GM21576 (cell line): ENCODE measurements around the gene BMP4.
"Not testable (repeated sequence)": the region's sequence is repeated elsewhere in the genome, so short reads cannot be mapped to it uniquely, and the experiment has no call there.

Experiments used
- ATAC-seq: cut with Tn5 transposase; IDR thresholded peaks from one replicate; pipeline ENCODE4 v1.9.1; 2021; ENCODE audit warnings: mild to moderate bottlenecking, moderate library complexity; ENCODE audit not compliant: unreplicated experiment

Gene BMP4

DNA sequence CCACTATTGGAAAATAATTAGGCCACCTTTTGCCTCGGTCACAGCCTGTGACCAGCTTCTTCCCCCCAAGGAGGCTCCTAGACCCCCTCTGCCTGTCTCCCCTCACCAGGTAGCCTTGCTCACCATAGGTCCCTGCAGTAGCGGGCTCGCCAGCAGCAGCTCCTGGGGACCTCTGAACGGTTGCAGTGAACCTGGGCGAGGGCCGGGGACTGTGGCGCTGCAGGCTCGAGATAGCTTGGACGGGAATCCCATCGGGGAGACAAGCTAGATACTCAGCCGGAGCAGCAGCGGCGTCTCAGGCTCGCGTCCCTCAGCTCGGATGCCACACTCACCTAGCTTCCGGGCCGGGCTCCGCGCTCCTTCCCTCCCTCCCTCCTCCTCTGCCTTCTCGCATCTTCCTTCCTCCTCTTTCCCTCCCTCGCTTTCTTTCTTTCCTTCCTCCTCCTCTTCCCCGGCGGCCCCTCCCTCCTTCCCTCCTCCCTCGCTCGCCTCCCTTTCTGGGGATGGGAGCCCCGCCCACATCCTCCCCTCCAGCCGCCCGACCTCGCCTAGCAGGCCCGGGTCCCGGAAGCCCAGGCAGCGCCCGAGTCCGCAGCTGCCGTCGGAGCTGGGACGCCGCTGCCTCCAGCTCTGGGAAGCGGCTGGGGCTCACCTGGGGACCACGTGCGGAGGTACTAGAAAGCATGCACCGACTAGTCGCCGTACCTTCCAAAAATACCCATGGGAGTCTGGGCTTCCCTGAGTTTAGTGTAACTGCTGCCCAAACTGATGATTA lies at the start of gene BMP4:
TSS of gene BMP4 (minus strand) at position 399 of the 775 bp plus-strand sequence. CDS start 4,603 bp downstream, outside the sequence.
- no peak for ATAC-seq

DNA sequence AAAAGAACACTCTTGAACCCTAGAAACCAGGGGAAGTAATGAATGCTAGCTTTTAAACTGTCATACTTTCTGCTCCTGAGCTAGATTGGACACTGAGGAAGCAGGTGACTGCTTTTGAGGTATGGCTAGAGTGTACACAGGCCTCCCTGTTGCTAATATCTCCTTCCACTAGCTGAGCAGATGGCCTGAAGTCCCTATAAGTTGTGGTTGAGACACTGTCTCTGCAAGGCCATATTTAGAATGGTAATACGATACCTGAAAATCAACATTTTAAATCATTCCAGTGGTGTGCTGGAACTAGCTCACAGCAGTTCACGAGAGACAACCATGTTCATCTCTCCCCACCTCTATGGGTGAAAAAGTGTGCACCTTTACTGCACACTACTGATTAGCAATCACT lies 46.4 kb upstream of the BMP4 start:
- ATAC-seq = no peak

DNA sequence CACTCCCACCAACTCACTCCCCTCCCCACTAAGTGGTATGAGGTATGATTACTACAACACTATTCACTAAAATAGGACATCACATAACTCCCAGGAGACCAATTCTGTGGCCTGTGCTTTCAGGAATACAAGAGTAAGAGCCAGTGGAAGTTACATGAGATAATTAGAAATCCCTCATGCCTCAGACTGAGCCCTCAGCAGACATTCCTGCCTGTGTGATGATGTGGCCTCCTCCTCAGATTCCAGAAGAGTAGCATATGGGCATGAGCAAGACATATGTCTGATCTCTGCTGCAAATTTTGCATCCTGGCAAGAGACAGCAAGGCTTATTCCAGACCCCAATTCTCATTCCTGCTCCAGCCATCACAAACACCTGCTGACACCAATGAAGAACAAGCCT lies 46.0 kb upstream of the BMP4 start:
- no peak for ATAC-seq

DNA sequence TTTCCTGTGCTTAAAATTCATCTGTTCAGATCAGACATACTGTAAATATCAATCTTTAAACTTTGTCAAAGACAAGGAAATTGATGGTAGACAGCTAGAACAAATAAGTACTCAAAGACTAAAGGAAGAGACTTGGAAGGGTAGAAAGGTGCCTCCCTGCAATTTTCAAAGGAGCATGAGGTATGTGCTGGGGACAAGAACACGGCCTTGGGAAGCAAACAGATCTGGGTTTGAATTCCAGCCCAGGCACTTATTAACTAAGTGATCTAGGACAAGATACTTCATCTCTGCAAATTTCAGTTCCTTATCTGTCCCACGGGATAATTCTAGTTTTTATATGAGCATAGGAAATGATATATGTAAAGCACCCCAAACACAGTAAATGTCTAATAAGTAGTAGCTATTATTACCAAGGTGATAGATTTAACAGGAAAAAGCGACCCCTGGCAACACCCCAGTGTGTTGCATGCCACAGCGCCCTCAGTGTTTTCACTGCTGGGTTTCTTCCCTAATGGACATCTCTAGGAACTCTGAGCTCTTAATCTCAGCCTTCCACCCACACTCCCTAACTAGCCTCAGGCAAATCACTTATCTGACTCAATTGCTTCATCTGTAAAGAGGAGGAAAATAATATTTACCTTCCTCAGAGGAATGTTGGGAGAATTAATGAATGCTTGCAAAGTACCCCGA lies 44.7 kb upstream of the BMP4 start:
- ATAC-seq = no peak

DNA sequence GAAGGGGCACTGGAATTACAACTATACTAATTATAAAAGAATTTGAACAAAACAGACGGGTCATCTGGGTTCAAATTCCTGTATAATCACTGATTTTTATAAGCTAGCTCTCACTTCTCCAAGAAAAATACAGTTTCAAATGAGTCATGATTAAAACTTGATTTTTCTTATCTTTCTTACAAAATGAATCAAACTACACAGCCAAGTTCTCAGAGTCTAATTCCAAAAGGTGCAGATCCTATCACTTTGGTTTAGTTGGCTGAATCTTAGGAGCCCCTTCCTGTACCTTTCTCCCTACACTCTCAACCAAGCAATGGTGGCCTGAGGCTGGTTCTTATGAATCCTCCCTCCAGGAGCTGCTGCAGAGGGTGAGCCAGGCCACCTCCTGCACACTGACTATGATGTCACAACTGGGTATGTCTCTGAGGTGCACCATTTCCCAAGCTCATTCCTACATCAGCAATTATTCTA lies 43.8 kb upstream of the BMP4 start:
- no peak for ATAC-seq

DNA sequence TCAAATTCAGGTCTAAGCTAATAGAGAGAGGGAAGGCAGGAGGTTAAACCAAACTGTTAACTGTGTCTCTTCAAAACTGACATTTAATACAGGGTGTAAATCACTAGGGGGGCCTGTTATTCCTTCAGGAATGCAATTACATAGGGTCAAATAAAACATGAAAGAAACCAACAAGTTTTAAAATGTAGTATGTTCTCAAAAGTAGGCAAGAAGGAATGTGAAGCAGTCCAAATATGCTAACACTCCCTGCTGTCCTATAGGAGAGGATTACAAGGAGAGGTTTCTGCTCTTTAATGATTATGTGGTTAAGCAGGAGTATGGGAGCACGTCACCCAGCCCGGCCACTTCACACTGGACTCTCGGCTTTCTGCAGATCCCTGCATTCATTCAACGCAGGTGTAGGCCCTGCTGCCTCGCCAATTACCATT lies 42.5 kb upstream of the BMP4 start:
- ATAC-seq = no peak

DNA sequence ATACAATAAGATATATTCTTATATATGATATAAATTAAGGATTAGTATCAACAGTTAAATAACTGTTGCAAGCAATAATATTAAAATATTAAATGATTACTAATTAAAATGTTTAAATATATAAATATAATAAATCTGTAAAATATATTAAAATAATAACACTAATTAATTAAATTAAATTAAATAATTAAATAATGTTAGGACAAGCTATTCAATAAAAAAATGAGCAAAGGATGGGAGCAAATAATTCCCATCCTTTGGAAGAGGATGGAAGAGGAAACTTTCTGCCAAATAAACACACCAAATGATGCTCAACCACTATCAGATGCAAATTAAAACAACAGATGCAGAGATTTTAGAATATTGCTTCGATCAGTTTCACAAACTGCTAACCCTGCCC lies 39.4 kb upstream of the BMP4 start:
- no peak for ATAC-seq

DNA sequence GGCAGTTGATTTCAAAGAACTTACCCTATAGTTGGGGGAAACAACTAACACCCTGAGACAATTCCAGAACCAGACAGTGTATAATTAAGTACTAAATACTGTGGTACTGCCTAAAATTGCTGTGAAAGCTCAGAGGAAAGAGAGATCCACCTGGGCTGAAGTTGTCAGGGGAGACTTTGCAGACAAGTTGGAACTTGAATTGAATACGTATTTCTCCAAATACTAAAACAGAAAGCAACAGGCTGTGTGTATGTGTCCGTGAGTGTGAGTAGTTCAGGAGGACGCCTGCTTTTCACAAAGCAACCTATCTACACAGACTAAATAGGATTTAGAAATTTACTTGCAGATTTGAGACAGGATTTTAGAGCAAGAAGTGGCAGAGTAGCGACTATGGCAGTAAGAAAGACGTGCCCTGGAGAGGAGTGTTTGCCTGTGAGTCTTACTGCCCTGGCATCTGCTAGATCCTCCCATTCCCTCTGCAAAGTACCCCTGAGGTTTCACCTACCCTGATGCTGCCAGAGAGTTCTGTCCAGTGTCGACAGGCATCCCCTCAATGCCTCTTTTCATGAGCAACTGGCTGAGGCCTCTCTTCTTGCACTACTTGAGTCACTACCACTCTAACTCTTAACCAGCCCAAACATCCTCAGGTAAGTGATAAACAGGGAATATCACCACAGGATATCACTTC lies 37.4 kb upstream of the BMP4 start:
- ATAC-seq = no peak

DNA sequence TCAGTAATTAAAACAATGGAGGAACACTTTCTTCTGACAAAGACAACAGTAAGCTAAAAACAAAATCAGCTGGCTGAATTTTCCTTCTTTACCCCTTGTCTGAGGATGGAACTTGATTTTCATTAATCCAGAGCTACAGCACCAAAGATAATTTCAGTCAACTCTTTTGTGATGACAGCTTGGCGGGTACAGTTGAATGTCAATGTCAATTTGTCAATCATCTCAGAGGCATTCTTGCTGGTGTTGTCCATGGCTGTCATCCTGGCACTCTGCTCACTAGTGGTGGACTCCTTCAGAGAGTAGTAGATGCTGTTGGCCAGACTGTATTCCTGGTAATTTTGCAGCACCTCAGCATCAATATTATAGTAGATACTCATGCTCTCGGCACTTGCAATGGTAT lies 34.4 kb upstream of the BMP4 start:
- ATAC-seq = no peak

DNA sequence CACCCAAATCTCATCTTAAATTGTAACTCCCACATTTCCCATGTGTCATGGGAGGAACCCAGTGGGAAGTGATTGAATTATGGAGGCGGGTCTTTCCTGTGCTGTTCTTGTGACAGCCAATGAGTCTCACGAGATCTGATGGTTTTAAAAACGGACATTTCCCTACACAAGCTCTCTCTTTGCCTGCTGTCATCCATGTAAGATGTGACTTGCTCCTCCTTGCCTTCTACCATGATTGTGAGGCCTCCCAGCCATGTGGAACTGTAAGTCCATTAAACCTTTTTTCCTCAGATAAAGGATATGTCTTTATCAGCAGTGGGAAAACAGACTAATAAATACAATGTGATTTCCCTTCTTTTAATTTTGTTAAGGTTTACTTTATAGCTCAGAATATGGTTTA lies 30.1 kb upstream of the BMP4 start:
- not testable (repeated sequence) for ATAC-seq

DNA sequence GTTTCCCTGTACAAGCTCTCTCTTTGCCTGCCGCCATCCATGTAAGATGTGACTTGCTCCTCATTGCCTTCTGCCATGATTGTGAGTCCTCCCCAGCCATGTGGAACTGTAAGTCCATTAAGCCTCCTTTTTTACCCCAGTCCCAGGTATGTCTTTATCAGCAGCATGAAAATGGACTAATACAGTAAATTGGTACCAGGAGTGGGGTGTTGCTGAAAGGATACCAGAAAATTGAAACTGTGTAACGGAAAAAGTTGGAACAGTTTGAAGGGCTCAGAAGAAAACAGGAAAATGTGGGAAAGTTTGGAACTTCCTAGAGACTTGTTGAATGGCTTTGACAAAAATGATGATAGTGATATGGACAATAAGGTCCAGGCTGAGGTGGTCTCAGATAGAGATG lies 28.3 kb upstream of the BMP4 start:
- ATAC-seq = not testable (repeated sequence)

DNA sequence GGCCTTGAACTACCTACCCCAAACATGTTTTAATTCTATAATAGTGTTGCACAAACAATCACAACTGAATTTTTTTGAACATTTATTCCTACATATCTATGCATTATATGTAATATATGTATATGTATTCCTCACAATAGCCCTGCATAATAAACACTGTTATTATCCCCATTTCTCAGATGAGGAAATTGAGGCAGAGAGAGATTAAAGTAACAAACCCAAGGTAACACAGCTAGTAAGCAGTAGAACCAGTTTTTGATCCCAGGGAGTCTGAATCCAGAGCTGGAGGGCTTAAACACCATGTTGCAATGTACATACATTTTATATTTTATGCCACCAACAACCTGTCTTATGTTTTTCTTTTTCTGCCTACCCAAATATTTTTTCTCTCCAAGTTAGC lies 26.5 kb upstream of the BMP4 start:
- ATAC-seq = no peak

DNA sequence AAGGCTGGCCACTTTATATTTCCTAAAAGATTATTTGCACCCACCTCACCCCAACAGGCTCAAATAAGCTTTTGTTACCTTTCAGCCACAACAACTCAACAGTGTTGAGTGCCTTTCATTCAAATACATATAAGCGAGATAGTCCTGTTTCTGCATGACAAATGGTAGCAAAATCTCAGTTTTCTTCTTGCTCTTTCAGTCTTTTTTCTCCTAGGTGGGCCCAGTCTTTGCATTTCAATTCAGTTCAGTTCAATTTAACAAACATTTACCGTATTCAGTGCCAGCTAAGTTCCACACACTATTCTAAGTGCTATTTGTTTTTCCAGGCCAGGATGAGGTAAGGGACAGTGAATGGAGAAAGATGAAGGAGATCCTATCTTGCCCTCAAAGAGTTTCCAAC lies 25.9 kb upstream of the BMP4 start:
- ATAC-seq = no peak

DNA sequence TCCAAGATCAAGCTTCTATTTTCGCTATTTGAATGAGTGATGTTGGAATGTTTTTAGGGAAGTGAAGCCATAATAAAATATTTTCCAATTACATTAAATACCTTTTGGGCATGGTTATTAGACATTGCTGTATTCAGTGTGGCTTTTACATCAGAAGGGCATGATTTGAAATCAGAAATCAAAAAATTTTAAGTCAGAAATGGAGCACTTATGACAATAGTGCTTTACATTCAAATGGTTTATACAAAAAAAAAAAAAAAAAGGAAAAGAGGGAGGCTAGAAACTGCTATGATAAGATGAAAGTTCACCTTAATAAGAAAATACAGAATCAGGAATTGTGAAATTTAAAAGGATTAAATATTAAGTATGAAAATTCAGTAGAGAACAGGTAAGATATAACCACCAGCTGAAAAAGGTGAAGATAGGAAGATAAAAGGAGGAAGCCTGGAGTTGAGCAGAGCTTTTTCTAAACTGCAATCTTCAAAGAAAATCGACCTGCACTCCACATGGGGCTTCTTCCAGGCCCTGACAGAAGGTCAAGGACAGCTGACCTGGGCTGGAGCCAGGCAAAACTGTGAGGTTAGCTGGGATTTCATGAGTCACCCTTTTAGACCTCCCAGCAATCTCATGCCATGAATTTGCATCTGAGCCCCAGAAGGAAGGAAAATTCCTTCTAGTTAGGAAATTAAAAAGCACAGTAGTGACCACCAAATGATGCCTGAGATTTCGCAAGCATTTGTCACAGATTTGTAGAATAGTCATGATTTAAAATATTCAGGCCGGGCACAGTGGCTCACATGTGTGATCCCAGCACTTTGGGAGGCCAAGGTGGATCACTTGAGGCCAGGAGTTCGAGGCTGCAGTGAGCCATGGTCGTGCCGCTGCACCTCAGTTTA lies 23.4 kb upstream of the BMP4 start:
- ATAC-seq = no peak

DNA sequence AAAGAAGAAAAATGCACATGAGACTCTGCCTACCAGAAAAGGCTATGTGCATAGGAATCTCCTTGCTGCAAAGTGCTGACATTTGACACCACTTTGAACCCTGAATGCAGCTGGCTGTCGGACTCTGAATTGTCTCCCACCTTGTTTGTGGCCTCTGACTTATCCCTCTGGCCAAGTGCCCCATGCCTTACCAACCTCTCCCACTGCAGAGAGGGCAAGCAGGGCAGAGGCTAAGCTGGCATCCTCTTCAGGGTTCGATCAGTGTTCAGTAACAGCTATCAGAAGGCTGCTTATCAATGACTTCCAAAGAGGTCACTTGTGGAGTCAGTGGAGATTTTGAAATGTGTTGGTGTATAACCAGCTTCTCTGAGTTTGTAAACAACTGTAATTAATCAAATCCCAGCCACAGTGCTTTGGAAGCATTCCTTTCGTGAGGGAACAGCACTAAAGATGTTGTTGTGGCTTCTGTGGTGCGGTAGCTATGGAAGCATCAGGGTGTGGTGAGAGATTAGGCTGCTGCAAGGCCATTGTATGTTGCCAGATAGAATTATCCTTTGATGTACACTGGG lies 22.6 kb upstream of the BMP4 start:
- ATAC-seq = no peak

DNA sequence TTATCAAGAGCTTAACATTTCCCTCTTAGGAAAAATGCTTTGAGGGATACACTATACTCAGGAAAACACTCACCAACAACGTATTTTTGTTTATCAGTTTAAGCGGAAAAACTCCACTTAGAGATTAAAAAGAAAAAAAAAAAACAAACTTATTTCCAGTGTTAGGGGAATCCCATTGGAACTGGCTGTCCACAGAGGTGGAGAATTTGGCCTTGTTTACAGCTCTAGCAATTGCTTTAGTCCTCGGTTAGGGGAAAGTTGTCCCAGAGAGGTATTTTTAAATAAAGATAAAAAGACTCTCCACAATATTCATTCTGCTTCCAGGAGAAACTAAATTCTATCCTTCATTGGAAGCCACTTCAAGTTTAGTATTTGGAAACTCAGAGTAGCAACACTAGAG lies 21.6 kb upstream of the BMP4 start:
- ATAC-seq = no peak

DNA sequence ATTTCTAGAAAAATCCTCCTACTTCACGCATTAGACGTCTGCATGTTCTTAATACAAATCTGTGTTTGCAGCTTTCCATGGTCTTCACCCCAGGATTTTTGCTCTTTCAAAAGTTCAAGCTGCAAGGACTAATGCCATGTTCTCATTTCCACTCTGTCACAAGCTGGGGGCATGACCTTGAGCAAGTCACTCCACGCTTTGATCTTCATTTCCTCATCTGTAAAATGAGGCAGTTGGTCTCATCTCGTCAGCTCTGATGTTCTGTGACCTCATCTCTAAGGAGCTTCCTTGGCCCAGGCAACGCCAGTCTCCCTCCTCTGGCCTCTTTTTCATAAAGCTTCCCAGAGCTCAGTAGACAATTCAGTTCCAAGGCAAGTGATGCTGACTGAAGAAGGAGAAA lies 18.8 kb upstream of the BMP4 start:
- no peak for ATAC-seq

DNA sequence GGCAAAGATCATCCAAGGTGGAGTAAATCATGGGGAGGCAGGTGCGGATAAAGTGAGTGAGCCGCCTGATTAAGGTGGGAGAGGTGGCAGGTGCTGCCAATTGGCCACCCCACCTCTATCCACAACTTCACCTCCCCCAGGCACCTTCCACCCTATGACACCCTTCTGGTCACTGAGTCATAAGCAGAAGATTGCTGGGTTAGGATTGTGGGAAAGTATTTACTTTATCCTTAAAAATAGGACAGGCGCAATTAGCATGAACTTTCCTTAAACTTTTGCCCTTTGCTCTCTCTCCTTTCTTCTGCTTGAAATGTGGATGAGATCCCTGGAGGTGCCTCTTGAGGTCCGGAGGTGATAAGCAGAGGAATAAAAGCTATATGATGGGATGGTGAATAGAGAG lies 14.9 kb upstream of the BMP4 start:
- no peak for ATAC-seq

DNA sequence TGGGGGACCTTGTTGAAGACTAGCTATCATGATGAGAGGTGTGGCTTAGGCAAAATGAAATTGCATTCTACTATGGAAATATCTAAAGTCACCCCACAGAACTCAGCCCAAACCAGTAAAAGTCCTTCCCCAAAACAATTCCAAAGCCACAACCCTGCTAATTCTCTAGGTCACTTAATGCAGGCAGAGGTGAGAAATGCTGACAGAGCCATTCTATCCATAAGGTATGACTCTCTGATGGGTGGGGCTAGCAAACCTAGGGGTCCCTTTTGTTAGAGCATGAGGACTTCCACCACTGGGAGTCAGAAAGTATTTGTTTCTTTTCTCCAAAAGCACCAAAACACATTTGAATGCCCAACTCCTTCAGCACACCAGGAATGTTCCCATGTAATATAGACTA lies 12.7 kb upstream of the BMP4 start:
- no peak for ATAC-seq

DNA sequence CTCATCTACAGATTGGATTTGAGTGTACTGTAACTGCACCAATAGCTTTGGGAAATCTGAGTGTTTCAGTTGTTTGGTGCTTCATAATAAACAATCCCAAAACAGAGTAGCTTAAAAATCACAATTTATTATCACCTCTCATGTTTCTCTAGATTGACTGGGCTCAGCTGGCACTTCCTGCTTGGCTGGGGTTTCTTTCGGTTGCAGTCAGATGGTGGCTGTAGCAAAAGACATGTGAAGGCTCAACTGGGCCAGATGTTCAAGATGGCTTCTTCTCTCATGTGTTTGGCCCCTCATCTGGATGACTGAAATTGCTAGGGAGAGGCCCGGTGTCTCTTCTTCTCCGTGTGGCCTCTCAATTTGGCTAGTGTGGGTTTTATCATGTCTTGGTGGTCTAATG lies 12.1 kb upstream of the BMP4 start:
- ATAC-seq = no peak

DNA sequence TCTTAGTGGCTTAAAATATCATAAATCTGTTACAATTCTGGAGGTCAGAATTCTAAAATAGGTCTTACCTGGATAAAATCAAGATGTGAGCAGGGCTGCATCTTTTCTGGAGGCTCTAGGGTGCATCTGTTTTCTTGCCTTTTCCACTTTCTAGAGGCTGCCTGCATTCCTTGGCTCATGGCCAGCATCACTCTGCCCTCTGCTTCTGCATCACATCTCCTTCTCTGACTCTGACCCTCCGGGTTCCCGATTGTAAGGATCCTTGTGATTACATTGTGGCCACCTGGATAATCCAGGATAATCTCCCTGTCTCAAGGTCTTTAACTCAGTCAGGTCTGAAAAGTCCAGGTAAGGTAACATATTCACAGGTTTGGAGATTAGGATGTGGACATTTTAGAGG lies 11.0 kb upstream of the BMP4 start:
- no peak for ATAC-seq
